Measurements from ENCODE around the gene FMN1.

GRCh38 chr15:33009026-33009425 is 185.5 kb downstream of the FMN1 start:
- TF ChIP-seq CTCF (IDR thresholded peaks at IDR 0.05) (no peak), POLR2A (IDR thresholded peaks at IDR 0.05) (no peak), POLR2AphosphoS5 (IDR thresholded peaks at IDR 0.05) (no peak), EP300 (IDR thresholded peaks at IDR 0.05) (no peak)

Measured in upper lobe of left lung (tissue), 4 donors.